HEK293 (cell line): ENCODE measurements around the gene NTSR1.

ENCODE experiments used
- CTCF ChIP-seq: fragments of 450-650 bp; formaldehyde crosslinking; IDR thresholded peaks from 2 replicates; pipeline ENCODE4 v1.5.1; 2016; ENCODE audit warnings: missing biosample characterization, missing genetic modification characterization
- MEIS1 ChIP-seq: sonication (generic); formaldehyde crosslinking; IDR thresholded peaks from 2 replicates; pipeline ENCODE4 v1.8.1; 2022; ENCODE audit warnings: missing genetic modification reagents, mild to moderate bottlenecking, borderline replicate concordance
- TCF7L2 ChIP-seq: IDR thresholded peaks from 2 replicates; pipeline ENCODE4 v1.6.1; 2011; ENCODE audit warnings: low read depth, mild to moderate bottlenecking, inconsistent platforms, low read length, moderate library complexity, borderline replicate concordance
- YY1 ChIP-seq: fragments of 450-650 bp; formaldehyde crosslinking; IDR thresholded peaks from 2 replicates; pipeline ENCODE4 v1.5.1; 2018; ENCODE audit warnings: missing biosample characterization, missing genetic modification characterization
- ZBTB10 ChIP-seq: fragments of 450-650 bp; formaldehyde crosslinking; IDR thresholded peaks from 2 replicates; pipeline ENCODE4 v1.5.1; 2016; ENCODE audit warnings: missing biosample characterization, missing genetic modification characterization
- ZFP37 ChIP-seq: fragments of 450-650 bp; formaldehyde crosslinking; IDR thresholded peaks from 2 replicates; pipeline ENCODE4 v1.5.1; 2016; ENCODE audit warnings: missing biosample characterization, missing genetic modification characterization
- ZFP41 ChIP-seq: fragments of 450-650 bp; formaldehyde crosslinking; IDR thresholded peaks from 2 replicates; pipeline ENCODE4 v1.5.1; 2016; ENCODE audit warnings: missing biosample characterization, missing genetic modification characterization, borderline replicate concordance
- ZNF394 ChIP-seq: fragments of 450-650 bp; formaldehyde crosslinking; IDR thresholded peaks from 2 replicates; pipeline ENCODE4 v1.5.1; 2016; ENCODE audit warnings: missing biosample characterization, missing genetic modification characterization, mild to moderate bottlenecking, moderate library complexity, borderline replicate concordance
- ZNF558 ChIP-seq: fragments of 450-650 bp; formaldehyde crosslinking; IDR thresholded peaks from 2 replicates; pipeline ENCODE4 v1.5.1; 2016; ENCODE audit warnings: missing biosample characterization, missing genetic modification characterization
- ZNF629 ChIP-seq: fragments of 450-650 bp; formaldehyde crosslinking; IDR thresholded peaks from 2 replicates; pipeline ENCODE4 v1.5.1; 2017; ENCODE audit warnings: missing biosample characterization, missing genetic modification characterization
- ZNF670 ChIP-seq: fragments of 450-650 bp; formaldehyde crosslinking; IDR thresholded peaks from 2 replicates; pipeline ENCODE4 v1.5.1; 2016; ENCODE audit warnings: missing biosample characterization, missing genetic modification characterization, low read depth
- ZNF768 ChIP-seq: fragments of 450-650 bp; formaldehyde crosslinking; IDR thresholded peaks from 2 replicates; pipeline ENCODE4 v1.5.1; 2018; ENCODE audit warnings: missing biosample characterization, mild to moderate bottlenecking, missing genetic modification characterization

- TF ChIP-seq YY1 (no peak), ZNF558 (no peak), ZNF768 (tag by site-specific recombination) (no peak), ZNF629 (tag by site-specific recombination) (no peak), CTCF (tag by site-specific recombination) (no peak), ZFP37 (no peak), ZNF394 (tag by site-specific recombination) (no peak), TCF7L2 (no peak), ZNF670 (tag by site-specific recombination) (no peak), MEIS1 (no peak), ZBTB10 (tag by site-specific recombination) (no peak), ZFP41 (tag by site-specific recombination) (no peak)
These were observed 36.9 kb upstream of the NTSR1 start for GRCh38 chr20:62671765-62672164.
